ENCODE results near the gene PTPRK. TPM values are rescaled to one million over a fixed set of nuclear protein-coding genes. Genes with fewer than 3 reads are reported as not detected.

PTPRK gene
- total and polyA plus RNA-seq, 2 of the 8 experiments (the other 6 are each of a cell fraction or from before 2014, with no cell fraction given) = 11.4 to 47.3 TPM

- no peaks in the 10 kb centered on the region for H3K27me3 ChIP-seq (replicated peaks in 1 of 4; ENCODE audit: control insufficient read depth in 3 of 4, extremely low read depth in 1 of 4, insufficient read depth in 3 of 4, low read length in 3 of 4)
- H3K4ac ChIP-seq (replicated peaks; ENCODE audit: insufficient read length, low read depth, low read length) = no peak overlapping the region
- DNase-seq (ENCODE audit: low read depth in 1 of 2, low spot score in 2 of 2) = no peak
- H3K4me3 ChIP-seq (ENCODE audit: extremely low read depth in 1 of 4, insufficient read depth in 2 of 4, low read depth in 3 of 4, low read length in 4 of 4) = no peak overlapping the region
- ChIA-PET CTCF (ENCODE audit: partially characterized antibody) (interaction anchor here (0.7 kb wide), 1 partner anchor 12 kb away, joined by 3 read pairs; no protein-coding TSS in a partner anchor), POLR2A (ENCODE audit: partially characterized antibody) (no interaction called here)
- H4K20me1 ChIP-seq (replicated peaks in 1 of 2; ENCODE audit: control insufficient read depth in 1 of 2, insufficient read depth in 2 of 2, low read length in 2 of 2) = no peaks in the 10 kb centered on the region
- H3K27ac ChIP-seq (ENCODE audit: low read depth, low read length) = no peak overlapping the region
- H3K4me1 ChIP-seq (replicated peaks in 1 of 4; ENCODE audit: control insufficient read depth in 3 of 4, insufficient read depth in 4 of 4, low read length in 3 of 4) = no peaks in the 10 kb centered on the region
- no peaks in the 10 kb centered on the region for H3K36me3 ChIP-seq (ENCODE audit: control insufficient read depth in 2 of 4, insufficient read depth in 4 of 4, low read length in 3 of 4)
- no peak overlapping the region for H2AK5ac ChIP-seq (ENCODE audit: low read depth, low read length)
- no peak overlapping the region for H2BK120ac ChIP-seq (replicated peaks; ENCODE audit: low read depth, low read length)
- H3K18ac ChIP-seq (ENCODE audit: extremely low read depth, low read length) = no peak overlapping the region
- no peak overlapping the region for H2BK15ac ChIP-seq (ENCODE audit: low read length)
- H3K23ac ChIP-seq (ENCODE audit: insufficient read length) = no peak overlapping the region
- H3K9ac ChIP-seq (replicated peaks in 1 of 4; ENCODE audit: extremely low read depth in 1 of 4, low read depth in 3 of 4, low read length in 3 of 4) = no peak overlapping the region
- no peaks in the 10 kb centered on the region for H3K23me2 ChIP-seq (ENCODE audit: low read depth, low read length)
- H3K79me1 ChIP-seq (ENCODE audit: low read depth, low read length) = no peaks in the 10 kb centered on the region
- 100% methylated on average over 1 of the region's 1 CpG; no CpG with 5 or more reads in 1 of the 2 experiments for WGBS, 2 experiments (ENCODE audit: extremely low coverage in 1 of 2, insufficient coverage in 1 of 2, insufficient read length in 1 of 2, insufficient replicate concordance in 2 of 2, low coverage in 1 of 2, low lambda C conversion rate in 2 of 2, missing lambda C conversion rate in 1 of 2)
- H4K5ac ChIP-seq (ENCODE audit: insufficient read length, low read depth, low read length) = no peak overlapping the region
- no peak overlapping the region for H4K91ac ChIP-seq (replicated peaks; ENCODE audit: insufficient read length, low read length)
- no peak overlapping the region for H3K14ac ChIP-seq (ENCODE audit: insufficient read length)
- FAIRE-seq = no peak
- no peak overlapping the region for H3K56ac ChIP-seq (replicated peaks; ENCODE audit: insufficient read length, low read depth, low read length)
- H2AFZ ChIP-seq (ENCODE audit: low read length) = no peak overlapping the region
- H2BK5ac ChIP-seq (ENCODE audit: low read depth, low read length) = no peak overlapping the region
- H2BK20ac ChIP-seq (ENCODE audit: low read length) = no peak overlapping the region
- no peaks in the 10 kb centered on the region for H3K79me2 ChIP-seq (ENCODE audit: control insufficient read depth in 1 of 2, insufficient read depth in 2 of 2, low read length in 2 of 2)
- no peaks in the 10 kb centered on the region for H3K9me3 ChIP-seq (ENCODE audit: insufficient read depth in 2 of 2, low read depth in 1 of 2, low read length in 1 of 2)
- no peak overlapping the region for H2BK12ac ChIP-seq (ENCODE audit: low read depth, low read length)
- no peak overlapping the region for H3K4me2 ChIP-seq (ENCODE audit: insufficient read depth in 1 of 2, low read depth in 2 of 2, low read length in 2 of 2)
- no peak overlapping the region for H4K8ac ChIP-seq (ENCODE audit: extremely low read depth, insufficient read depth, low read length)
These were observed 364.6 kb downstream of the PTPRK start for GRCh38 chr6:128155826-128156225.
